ENCODE results near the gene PIP4P1. TPM values are rescaled to one million over a fixed set of nuclear protein-coding genes. Genes with fewer than 3 reads are reported as not detected.
A peak's percentile ranks its signal among the peaks of the same experiment; 100 is the strongest.
"Not testable (repeated sequence)": the region's sequence is repeated elsewhere in the genome, so short reads cannot be mapped to it uniquely, and the experiment has no call there.

The PIP4P1 gene
- total and polyA plus RNA-seq, 4 donors: 15.8 to 42.7 (median 26.8) TPM

DNA sequence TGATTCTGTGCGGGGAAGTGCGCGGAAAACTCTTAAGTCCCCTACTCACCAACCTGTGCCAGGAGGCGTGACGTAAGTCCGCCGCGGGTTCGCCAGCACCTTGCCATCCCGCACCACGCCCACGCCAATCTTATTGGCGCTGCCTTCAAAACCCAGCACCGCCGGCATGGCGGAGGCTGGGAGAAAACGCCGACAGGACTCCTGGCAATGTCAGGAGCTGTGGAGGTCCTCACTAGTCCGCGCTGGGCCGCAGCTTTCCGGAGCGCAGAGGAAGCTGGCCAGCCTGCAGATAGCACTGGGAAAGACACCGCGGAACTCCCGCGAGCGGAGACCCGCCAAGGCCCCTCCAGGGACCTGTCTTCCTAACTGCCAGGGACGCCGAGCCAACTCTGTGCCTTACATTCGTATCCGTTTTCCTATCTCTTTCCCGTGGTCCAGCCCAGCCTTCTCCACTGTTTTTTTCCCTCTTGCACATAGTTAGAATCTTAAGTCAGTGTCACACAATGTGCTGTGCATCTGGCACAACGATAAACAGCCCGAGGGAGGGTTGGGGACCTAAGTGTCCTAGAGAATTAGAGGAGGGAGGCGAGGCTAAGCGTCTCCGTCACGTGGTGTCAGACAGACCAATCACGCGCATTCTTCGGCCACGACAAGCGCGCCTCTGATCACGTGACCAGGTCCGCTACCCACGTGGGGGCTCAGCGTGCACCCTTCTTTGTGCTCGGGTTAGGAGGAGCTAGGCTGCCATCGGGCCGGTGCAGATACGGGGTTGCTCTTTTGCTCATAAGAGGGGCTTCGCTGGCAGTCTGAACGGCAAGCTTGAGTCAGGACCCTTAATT lies 6.5 kb downstream of the PIP4P1 start, which contains the start of the genes APEX1 and OSGEP:
APEX1 (plus strand) TSS at position 711 of the 839 bp plus-strand sequence. CDS start 420 bp downstream, outside the sequence.
OSGEP (minus strand) TSS at position 297 of the 839 bp plus-strand sequence; CDS start at position 168, 129 bp downstream.
- Histone ChIP-seq H3K36me3 (ENCODE audit: control insufficient read depth in 1 of 2, insufficient read depth in 2 of 2, low read length in 1 of 2) (peaks cover 0 to 6% of the 10 kb centered on the region in 2 donors), H3K4me1 (ENCODE audit: control insufficient read depth in 1 of 2, insufficient read depth in 2 of 2, low read length in 2 of 2) (no peaks in the 10 kb centered on the region), H3K27ac (ENCODE audit: low read depth in 1 of 2, low read length in 2 of 2) (peak within 1 kb of the TSS; percentile 16 to 75), H3K9me3 (ENCODE audit: control insufficient read depth, low read length) (no peaks in the 10 kb centered on the region), H3K4me3 (ENCODE audit: low read length in 2 of 2) (peak within 1 kb of the TSS; percentile 68 to 91), H3K27me3 (ENCODE audit: control insufficient read depth in 1 of 2, insufficient read depth in 2 of 2, low read length in 1 of 2) (no peaks in the 10 kb centered on the region)
- WGBS, 2 donors: 0% methylated on average over 56 of the region's 56 CpGs
- ATAC-seq (ENCODE audit: low FRiP score) (peak; percentile 98), DNase-seq (peak; percentile 99)
- intact Hi-C loops (cut with DNase I): loop anchor here (1.0 to 5.0 kb wide), 4 partner anchors 15 to 158 kb away; partner anchors contain the start of genes TEP1 (in 2 of the 2), PARP2 (in 1 of the 2) and PNP (in 1 of the 2)

DNA sequence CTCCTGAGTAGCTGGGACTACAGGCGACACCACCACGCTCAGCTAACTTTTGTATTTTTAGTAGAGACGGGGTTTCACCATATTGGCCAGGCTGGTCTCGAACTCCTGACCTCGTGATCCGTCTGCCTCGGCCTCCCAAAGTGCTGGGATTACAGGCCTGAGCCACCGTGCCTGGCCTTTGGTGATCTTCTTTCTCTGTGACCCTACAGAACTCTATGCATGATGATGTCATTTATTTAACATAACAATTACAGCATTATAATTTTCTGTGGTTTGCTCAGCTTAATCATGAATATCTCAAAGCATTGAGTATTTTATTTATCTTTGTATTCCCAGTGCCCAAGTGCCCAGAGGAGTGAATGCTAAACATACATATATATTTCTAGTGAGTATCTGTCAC lies 8.4 kb downstream of the PIP4P1 start:
- ATAC-seq (ENCODE audit: low FRiP score); H3K4me1 ChIP-seq (ENCODE audit: control insufficient read depth in 1 of 2, insufficient read depth in 2 of 2, low read length in 2 of 2); H3K27ac ChIP-seq (ENCODE audit: low read depth in 1 of 2, low read length in 2 of 2); H3K4me3 ChIP-seq (ENCODE audit: low read length in 2 of 2); intact Hi-C loops (cut with DNase I); H3K9me3 ChIP-seq (ENCODE audit: control insufficient read depth, low read length); DNase-seq; H3K27me3 ChIP-seq (ENCODE audit: control insufficient read depth in 1 of 2, insufficient read depth in 2 of 2, low read length in 1 of 2); H3K36me3 ChIP-seq (ENCODE audit: control insufficient read depth in 1 of 2, insufficient read depth in 2 of 2, low read length in 1 of 2): not testable (repeated sequence)
- 90 to 93% methylated on average over 8 of the region's 8 CpGs for WGBS, 2 donors

DNA sequence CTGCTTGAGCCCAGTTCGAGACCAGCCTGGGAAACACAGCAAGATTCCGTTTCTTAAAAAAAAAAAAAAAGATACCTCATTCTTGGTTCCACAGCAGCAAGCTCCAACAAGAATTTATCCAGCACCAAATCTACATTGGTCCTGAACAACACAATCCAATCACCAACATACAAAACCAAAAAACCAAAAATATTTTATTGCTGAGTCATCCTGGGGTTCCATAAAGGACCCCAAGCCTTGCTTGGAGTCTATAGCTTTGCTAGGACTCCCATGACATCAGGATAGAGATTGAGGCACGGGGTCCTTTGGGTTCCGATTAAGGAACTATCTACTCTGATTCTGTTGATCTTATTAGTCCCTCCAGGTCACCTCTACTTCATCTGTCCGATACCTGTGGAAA lies 14.3 kb downstream of the PIP4P1 start:
- intact Hi-C loops (cut with DNase I): no loop called here
- Histone ChIP-seq H3K27ac (ENCODE audit: low read depth in 1 of 2, low read length in 2 of 2) (no peak overlapping the region), H3K4me1 (ENCODE audit: control insufficient read depth in 1 of 2, insufficient read depth in 2 of 2, low read length in 2 of 2) (no peaks in the 10 kb centered on the region), H3K27me3 (ENCODE audit: control insufficient read depth in 1 of 2, insufficient read depth in 2 of 2, low read length in 1 of 2) (no peaks in the 10 kb centered on the region), H3K4me3 (ENCODE audit: low read length in 2 of 2) (no peak overlapping the region), H3K9me3 (ENCODE audit: control insufficient read depth, low read length) (no peaks in the 10 kb centered on the region), H3K36me3 (ENCODE audit: control insufficient read depth in 1 of 2, insufficient read depth in 2 of 2, low read length in 1 of 2) (peaks cover 6 to 11% of the 10 kb centered on the region in 2 donors)
- DNase-seq: no peak
- WGBS, 2 donors: 95 to 98% methylated on average over 5 of the region's 5 CpGs
- ATAC-seq (ENCODE audit: low FRiP score): no peak

DNA sequence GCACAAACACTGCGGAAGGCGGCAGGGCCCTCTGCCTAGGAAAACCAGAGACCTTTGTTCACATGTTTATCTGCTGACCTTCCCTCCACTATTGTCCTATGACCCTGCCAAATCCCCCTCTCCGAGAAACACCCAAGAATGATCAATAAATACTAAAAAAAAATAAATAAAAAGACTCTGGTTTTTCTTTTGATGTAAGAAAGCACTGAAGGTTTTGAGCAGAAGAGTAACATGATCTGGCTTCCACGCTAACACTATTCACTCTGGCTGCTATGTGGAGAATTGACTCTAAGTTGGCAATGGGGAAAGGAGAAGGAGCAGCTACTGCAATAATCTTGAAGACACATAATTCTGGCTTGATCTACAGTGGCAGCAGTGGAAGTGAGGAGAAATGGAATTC lies 17.6 kb downstream of the PIP4P1 start:
- H3K27me3 ChIP-seq (ENCODE audit: control insufficient read depth in 1 of 2, insufficient read depth in 2 of 2, low read length in 1 of 2); H3K4me3 ChIP-seq (ENCODE audit: low read length in 2 of 2); H3K9me3 ChIP-seq (ENCODE audit: control insufficient read depth, low read length); ATAC-seq (ENCODE audit: low FRiP score); H3K4me1 ChIP-seq (ENCODE audit: control insufficient read depth in 1 of 2, insufficient read depth in 2 of 2, low read length in 2 of 2); intact Hi-C loops (cut with DNase I); H3K27ac ChIP-seq (ENCODE audit: low read depth in 1 of 2, low read length in 2 of 2); DNase-seq: not testable (repeated sequence)
- 88 to 95% methylated on average over 2 of the region's 4 CpGs for WGBS, 2 donors
- H3K36me3 ChIP-seq (ENCODE audit: control insufficient read depth in 1 of 2, insufficient read depth in 2 of 2, low read length in 1 of 2): peaks cover 2 to 11% of the 10 kb centered on the region in 2 donors

DNA sequence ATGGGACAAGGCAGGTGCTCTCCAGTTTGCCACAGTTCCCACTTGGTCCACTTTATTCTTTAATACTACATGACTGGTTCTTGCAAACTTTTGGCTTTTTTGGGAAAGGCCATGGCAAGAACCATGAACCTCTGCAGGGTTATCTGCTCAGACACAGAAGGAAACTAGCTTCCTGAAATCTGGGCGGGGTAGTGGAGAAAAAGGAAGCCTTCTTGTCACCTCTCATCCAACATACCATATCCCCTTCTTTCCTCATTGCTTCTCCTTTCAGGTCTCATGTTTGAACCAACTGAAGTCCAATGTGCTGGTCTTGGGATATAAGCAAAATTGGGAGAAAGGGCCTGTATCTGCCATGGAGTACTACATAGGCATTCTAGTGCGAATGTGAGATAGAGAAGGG lies 19.8 kb downstream of the PIP4P1 start:
- no peak overlapping the region for H3K4me3 ChIP-seq (ENCODE audit: low read length in 2 of 2)
- H3K9me3 ChIP-seq (ENCODE audit: control insufficient read depth, low read length): no peaks in the 10 kb centered on the region
- H3K27ac ChIP-seq (ENCODE audit: low read depth in 1 of 2, low read length in 2 of 2): no peak overlapping the region
- WGBS, 2 donors: 94 to 95% methylated on average over 2 of the region's 2 CpGs
- intact Hi-C loops (cut with DNase I): no loop called here
- no peaks in the 10 kb centered on the region for H3K4me1 ChIP-seq (ENCODE audit: control insufficient read depth in 1 of 2, insufficient read depth in 2 of 2, low read length in 2 of 2)
- no peak for DNase-seq
- no peaks in the 10 kb centered on the region for H3K36me3 ChIP-seq (ENCODE audit: control insufficient read depth in 1 of 2, insufficient read depth in 2 of 2, low read length in 1 of 2)
- no peak for ATAC-seq (ENCODE audit: low FRiP score)
- H3K27me3 ChIP-seq (ENCODE audit: control insufficient read depth in 1 of 2, insufficient read depth in 2 of 2, low read length in 1 of 2): no peaks in the 10 kb centered on the region

DNA sequence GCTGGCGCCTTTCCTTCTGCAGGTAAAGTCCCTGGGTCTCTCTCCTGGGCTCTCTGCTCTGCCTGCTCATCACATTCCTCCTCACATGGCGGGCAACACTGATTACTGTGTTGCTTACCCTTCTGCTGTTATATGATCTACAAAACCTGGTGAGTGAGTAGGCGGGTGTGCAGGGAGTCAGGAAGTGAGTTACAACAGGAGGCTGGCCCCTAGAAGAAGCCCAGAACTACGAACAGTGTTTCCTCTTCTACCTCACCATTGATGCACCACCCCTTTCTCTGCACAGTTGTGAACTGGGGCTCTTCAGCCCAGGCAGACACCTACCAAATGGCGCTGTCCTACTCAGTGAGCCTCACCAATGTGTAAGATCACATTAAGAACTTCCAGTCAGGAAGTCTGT lies 20.4 kb downstream of the PIP4P1 start:
- intact Hi-C loops (cut with DNase I): no loop called here
- Histone ChIP-seq H3K4me1 (ENCODE audit: control insufficient read depth in 1 of 2, insufficient read depth in 2 of 2, low read length in 2 of 2) (no peaks in the 10 kb centered on the region), H3K27me3 (ENCODE audit: control insufficient read depth in 1 of 2, insufficient read depth in 2 of 2, low read length in 1 of 2) (no peaks in the 10 kb centered on the region), H3K27ac (ENCODE audit: low read depth in 1 of 2, low read length in 2 of 2) (no peak overlapping the region), H3K9me3 (ENCODE audit: control insufficient read depth, low read length) (no peaks in the 10 kb centered on the region), H3K36me3 (ENCODE audit: control insufficient read depth in 1 of 2, insufficient read depth in 2 of 2, low read length in 1 of 2) (no peaks in the 10 kb centered on the region), H3K4me3 (ENCODE audit: low read length in 2 of 2) (no peak overlapping the region)
- no peak for DNase-seq
- ATAC-seq (ENCODE audit: low FRiP score): no peak
- 71 to 85% methylated on average over 5 of the region's 5 CpGs for WGBS, 2 donors

DNA sequence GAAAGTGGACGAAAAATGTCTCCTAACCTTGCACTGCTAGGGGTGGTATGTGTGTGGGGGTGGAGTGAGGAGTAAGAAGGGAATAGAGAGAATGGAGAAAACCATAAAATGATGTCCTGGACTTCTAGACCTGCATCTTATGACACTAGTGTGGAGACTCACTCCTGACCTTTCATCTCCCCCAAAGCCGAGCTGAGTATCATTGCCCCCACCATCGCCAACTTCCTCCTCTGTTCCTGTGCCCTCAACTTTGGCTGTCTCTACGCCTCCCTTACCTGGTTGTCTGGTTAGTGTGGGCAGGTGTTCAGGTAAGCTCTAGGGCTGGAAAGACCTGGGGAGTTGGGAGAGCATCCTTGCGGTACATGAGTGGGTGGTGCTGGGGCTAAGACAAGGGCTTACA lies 20.8 kb downstream of the PIP4P1 start:
- Histone ChIP-seq H3K9me3 (ENCODE audit: control insufficient read depth, low read length) (no peaks in the 10 kb centered on the region), H3K27me3 (ENCODE audit: control insufficient read depth in 1 of 2, insufficient read depth in 2 of 2, low read length in 1 of 2) (no peaks in the 10 kb centered on the region), H3K27ac (ENCODE audit: low read depth in 1 of 2, low read length in 2 of 2) (no peak overlapping the region), H3K4me3 (ENCODE audit: low read length in 2 of 2) (no peak overlapping the region), H3K36me3 (ENCODE audit: control insufficient read depth in 1 of 2, insufficient read depth in 2 of 2, low read length in 1 of 2) (no peaks in the 10 kb centered on the region), H3K4me1 (ENCODE audit: control insufficient read depth in 1 of 2, insufficient read depth in 2 of 2, low read length in 2 of 2) (no peaks in the 10 kb centered on the region)
- intact Hi-C loops (cut with DNase I): no loop called here
- DNase-seq (no peak), ATAC-seq (ENCODE audit: low FRiP score) (no peak)
- WGBS, 2 donors: 84 to 92% methylated on average over 5 of the region's 5 CpGs

DNA sequence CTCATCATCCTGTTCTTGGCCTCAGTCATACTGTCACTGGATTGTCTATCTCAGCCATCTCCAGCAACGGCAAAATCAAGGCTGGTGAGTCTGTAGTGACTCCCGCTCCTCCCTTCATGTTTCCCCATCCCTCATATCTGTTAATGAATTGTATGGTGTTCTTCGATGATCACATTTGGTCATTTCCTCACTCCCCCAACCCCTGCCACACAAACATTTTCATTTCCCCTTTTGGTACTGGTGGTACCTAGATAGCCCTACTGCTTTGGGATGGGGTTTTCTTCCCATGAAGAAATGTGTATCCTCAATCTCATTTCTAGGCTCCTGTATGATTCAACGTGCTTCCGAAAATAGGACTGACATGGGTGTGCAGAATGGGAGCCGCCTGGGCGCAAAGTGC lies 22.6 kb downstream of the PIP4P1 start:
- 83 to 90% methylated on average over 7 of the region's 7 CpGs for WGBS, 2 donors
- H3K4me1 ChIP-seq (ENCODE audit: control insufficient read depth in 1 of 2, insufficient read depth in 2 of 2, low read length in 2 of 2): no peaks in the 10 kb centered on the region
- H3K4me3 ChIP-seq (ENCODE audit: low read length in 2 of 2): no peak overlapping the region
- H3K27ac ChIP-seq (ENCODE audit: low read depth in 1 of 2, low read length in 2 of 2): no peak overlapping the region
- H3K36me3 ChIP-seq (ENCODE audit: control insufficient read depth in 1 of 2, insufficient read depth in 2 of 2, low read length in 1 of 2): no peaks in the 10 kb centered on the region
- ATAC-seq (ENCODE audit: low FRiP score) (no peak), DNase-seq (no peak)
- H3K9me3 ChIP-seq (ENCODE audit: control insufficient read depth, low read length): no peaks in the 10 kb centered on the region
- H3K27me3 ChIP-seq (ENCODE audit: control insufficient read depth in 1 of 2, insufficient read depth in 2 of 2, low read length in 1 of 2): no peaks in the 10 kb centered on the region
- intact Hi-C loops (cut with DNase I): no loop called here

DNA sequence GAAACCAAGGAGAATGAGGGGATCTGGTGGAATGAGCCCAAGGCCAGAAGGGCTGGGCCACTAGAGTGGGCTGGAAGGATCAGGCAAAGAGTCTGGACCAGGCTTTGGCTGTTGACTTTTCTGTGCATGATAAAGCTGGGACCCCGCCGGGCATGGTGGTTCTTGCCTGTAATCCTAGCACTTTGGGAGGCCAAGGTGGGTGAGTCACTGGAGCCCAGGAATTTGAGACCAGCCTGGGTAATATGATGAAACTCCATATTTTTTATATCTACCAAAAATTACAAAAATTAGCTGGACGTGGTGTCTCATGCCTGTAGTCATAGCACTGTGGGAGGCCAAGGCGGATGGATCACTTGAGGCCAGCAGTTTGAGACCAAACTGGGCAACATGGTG lies 24.9 kb downstream of the PIP4P1 start:
- no peak overlapping the region for H3K27ac ChIP-seq (ENCODE audit: low read depth in 1 of 2, low read length in 2 of 2)
- no peaks in the 10 kb centered on the region for H3K4me1 ChIP-seq (ENCODE audit: control insufficient read depth in 1 of 2, insufficient read depth in 2 of 2, low read length in 2 of 2)
- no peaks in the 10 kb centered on the region for H3K27me3 ChIP-seq (ENCODE audit: control insufficient read depth in 1 of 2, insufficient read depth in 2 of 2, low read length in 1 of 2)
- no peaks in the 10 kb centered on the region for H3K36me3 ChIP-seq (ENCODE audit: control insufficient read depth in 1 of 2, insufficient read depth in 2 of 2, low read length in 1 of 2)
- no peak overlapping the region for H3K4me3 ChIP-seq (ENCODE audit: low read length in 2 of 2)
- intact Hi-C loops (cut with DNase I): no loop called here
- WGBS, 2 donors: 92 to 96% methylated on average over 4 of the region's 4 CpGs
- ATAC-seq (ENCODE audit: low FRiP score) (no peak), DNase-seq (no peak)
- no peaks in the 10 kb centered on the region for H3K9me3 ChIP-seq (ENCODE audit: control insufficient read depth, low read length)
